ENCODE data around the gene PTDSS2. TPM values are rescaled to one million over a fixed set of nuclear protein-coding genes. Genes with fewer than 3 reads are reported as not detected.

Gene PTDSS2
- total and polyA plus RNA-seq, 2 of the 13 experiments (the other 11 are each of a cell fraction or from before 2014, with no cell fraction given), result 21.7 to 26.4 TPM

DNA sequence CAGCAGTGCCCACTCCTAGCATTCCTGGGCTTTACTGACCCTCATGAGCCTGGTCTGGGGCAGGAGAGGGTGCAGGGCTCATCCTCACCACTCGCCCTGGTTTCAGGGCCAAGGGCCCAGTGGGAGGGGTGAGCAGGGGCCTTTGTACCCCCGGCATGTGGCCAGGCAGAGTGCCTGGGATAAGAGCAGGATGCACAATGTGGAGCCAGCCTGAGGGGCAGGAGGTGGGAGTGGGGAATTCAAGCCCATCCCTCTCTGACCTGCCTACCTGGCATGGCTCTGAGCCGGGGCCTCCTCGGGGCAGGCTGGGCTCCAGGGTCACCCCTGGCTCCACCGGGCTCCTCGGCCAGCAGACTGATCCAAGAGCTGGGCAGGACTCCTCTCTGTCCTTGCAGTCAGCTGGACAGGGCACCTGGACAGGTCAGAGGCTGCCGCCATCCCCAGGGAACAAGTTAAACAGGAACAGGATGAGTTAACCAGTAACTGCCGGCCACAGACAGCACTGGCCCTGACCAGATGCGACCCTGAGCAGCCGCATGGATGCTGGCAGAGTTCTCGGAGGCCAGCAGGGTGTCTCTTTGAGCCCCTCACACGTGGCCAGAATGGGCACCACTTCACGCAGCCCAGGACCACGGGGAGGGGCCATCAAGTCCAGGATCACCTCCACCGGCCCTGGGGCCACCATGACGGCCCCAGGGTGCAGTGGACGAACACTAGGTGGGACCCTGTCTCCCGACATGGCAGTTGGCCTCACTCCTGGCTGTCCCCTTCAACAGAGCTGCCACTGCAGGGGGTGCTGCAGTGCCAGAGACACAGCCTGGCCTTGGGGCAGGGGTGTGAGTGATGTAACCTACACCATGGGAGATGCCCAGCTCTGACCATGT, 40.2 kb upstream of the PTDSS2 start (continued):
- TF ChIP-seq NFYB (CRISPR knock-in tag; IDR thresholded peaks at IDR 0.05) (no peak), ZNF761 (CRISPR knock-in tag; conservative IDR thresholded peaks at IDR 0.05) (0 out of 2 replicates have a peak, but pooled peaks have one; percentile 45), KMT2A (CRISPR knock-in tag; IDR thresholded peaks at IDR 0.05) (no peak), SYNCRIP (IDR thresholded peaks at IDR 0.05; ENCODE audit: insufficient read depth, low read depth, low read length) (no peak), GATAD2A (CRISPR knock-in tag; IDR thresholded peaks at IDR 0.05) (peak; percentile 45; the same call in 1 of the 2 replicates), SRSF1 (optimal IDR thresholded peaks at IDR 0.05; ENCODE audit: low read depth, low read length) (peak; percentile 50), HNRNPK (IDR thresholded peaks at IDR 0.05; ENCODE audit: low read depth, low read length, poor library complexity, severe bottlenecking) (no peak), ETS1 (CRISPR knock-in tag; IDR thresholded peaks at IDR 0.05) (no peak), ZZZ3 (CRISPR knock-in tag; IDR thresholded peaks at IDR 0.05; ENCODE audit: borderline replicate concordance) (no peak), ZNF557 (CRISPR knock-in tag; IDR thresholded peaks at IDR 0.05) (no peak), PHF5A (CRISPR knock-in tag; IDR thresholded peaks at IDR 0.05; ENCODE audit: low read depth, unreplicated experiment) (no peak), ZNF121 (CRISPR knock-in tag; IDR thresholded peaks at IDR 0.05) (0 out of 2 replicates have a peak, but pooled peaks have one; percentile 42), SSRP1 (CRISPR knock-in tag; IDR thresholded peaks at IDR 0.05) (no peak), DMAP1 (CRISPR knock-in tag; IDR thresholded peaks at IDR 0.05) (peak; percentile 36; the same call in 1 of the 2 replicates), DR1 (CRISPR knock-in tag; IDR thresholded peaks at IDR 0.05) (no peak), SALL1 (CRISPR knock-in tag; IDR thresholded peaks at IDR 0.05) (peak; percentile 60), HOXA5 (CRISPR knock-in tag; IDR thresholded peaks at IDR 0.05) (no peak), MXI1 (IDR thresholded peaks at IDR 0.05; ENCODE audit: borderline replicate concordance, low read depth, low read length) (peak; percentile 71; the same call in 1 of the 3 replicates), ZNF558 (CRISPR knock-in tag; IDR thresholded peaks at IDR 0.05; ENCODE audit: borderline replicate concordance) (no peak)
- TF ChIP-seq, protein P1, sequence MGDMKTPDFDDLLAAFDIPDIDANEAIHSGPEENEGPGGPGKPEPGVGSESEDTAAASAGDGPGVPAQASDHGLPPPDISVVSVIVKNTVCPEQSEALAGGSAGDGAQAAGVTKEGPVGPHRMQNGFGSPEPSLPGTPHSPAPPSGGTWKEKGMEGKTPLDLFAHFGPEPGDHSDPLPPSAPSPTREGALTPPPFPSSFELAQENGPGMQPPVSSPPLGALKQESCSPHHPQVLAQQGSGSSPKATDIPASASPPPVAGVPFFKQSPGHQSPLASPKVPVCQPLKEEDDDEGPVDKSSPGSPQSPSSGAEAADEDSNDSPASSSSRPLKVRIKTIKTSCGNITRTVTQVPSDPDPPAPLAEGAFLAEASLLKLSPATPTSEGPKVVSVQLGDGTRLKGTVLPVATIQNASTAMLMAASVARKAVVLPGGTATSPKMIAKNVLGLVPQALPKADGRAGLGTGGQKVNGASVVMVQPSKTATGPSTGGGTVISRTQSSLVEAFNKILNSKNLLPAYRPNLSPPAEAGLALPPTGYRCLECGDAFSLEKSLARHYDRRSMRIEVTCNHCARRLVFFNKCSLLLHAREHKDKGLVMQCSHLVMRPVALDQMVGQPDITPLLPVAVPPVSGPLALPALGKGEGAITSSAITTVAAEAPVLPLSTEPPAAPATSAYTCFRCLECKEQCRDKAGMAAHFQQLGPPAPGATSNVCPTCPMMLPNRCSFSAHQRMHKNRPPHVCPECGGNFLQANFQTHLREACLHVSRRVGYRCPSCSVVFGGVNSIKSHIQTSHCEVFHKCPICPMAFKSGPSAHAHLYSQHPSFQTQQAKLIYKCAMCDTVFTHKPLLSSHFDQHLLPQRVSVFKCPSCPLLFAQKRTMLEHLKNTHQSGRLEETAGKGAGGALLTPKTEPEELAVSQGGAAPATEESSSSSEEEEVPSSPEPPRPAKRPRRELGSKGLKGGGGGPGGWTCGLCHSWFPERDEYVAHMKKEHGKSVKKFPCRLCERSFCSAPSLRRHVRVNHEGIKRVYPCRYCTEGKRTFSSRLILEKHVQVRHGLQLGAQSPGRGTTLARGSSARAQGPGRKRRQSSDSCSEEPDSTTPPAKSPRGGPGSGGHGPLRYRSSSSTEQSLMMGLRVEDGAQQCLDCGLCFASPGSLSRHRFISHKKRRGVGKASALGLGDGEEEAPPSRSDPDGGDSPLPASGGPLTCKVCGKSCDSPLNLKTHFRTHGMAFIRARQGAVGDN (CRISPR knock-in tag; IDR thresholded peaks at IDR 0.05), result peak; percentile 90
- TF ChIP-seq, protein P2, sequence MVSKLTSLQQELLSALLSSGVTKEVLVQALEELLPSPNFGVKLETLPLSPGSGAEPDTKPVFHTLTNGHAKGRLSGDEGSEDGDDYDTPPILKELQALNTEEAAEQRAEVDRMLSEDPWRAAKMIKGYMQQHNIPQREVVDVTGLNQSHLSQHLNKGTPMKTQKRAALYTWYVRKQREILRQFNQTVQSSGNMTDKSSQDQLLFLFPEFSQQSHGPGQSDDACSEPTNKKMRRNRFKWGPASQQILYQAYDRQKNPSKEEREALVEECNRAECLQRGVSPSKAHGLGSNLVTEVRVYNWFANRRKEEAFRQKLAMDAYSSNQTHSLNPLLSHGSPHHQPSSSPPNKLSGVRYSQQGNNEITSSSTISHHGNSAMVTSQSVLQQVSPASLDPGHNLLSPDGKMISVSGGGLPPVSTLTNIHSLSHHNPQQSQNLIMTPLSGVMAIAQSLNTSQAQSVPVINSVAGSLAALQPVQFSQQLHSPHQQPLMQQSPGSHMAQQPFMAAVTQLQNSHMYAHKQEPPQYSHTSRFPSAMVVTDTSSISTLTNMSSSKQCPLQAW (CRISPR knock-in tag; IDR thresholded peaks at IDR 0.05), result peak; percentile 96
- TF ChIP-seq, protein P3, sequence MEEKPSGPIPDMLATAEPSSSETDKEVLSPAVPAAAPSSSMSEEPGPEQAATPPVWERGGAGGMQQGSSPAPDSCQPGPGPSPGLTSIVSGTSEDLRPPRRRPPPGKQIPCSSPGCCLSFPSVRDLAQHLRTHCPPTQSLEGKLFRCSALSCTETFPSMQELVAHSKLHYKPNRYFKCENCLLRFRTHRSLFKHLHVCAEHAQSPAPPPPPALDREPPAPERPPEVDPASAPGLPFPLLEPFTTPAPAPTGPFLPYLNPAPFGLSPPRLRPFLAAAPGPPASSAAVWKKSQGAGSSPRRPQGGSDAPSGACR (CRISPR knock-in tag; IDR thresholded peaks at IDR 0.05), result peak; percentile 61; the same call in 1 of the 2 replicates
